Stimulated activated naive CD8-positive, alpha-beta T cell treated with anti-CD3 and anti-CD28 coated beads, Interleukin-15, Interleukin-2, amounts not matched to agents 100 U/mL and 50 U/mL, for 24 hours (primary cell): Measurements from ENCODE around the gene TEX9.

ENCODE experiments used
- ATAC-seq: fragments of 150-1000 bp; cut with Tn5 transposase; one replicate; pipeline ENCODE4 v1.10.0; 2021
- DNase-seq: peaks from one replicate; pipeline ENCODE4 v3.0.0; 2021

TEX9 gene

DNA sequence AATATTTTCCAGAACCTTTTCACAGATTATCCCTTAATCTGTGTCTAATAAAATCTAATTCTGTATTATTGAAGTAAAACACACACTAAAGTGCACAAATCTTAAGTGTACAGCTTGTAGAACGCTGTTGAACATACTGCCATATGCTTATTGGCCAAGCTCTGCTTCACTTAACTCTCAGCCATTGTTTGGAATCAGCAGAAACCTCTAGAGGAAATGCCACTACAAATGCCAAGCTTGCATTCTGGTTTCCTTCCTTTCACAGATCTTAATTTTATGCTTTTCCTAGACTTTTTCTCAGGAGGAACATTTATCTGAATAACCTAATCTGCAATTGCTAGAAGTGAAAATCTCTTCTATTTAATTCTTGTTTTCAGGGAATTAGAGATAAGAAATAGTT is 89.6 kb downstream of the TEX9 start:
- no peak for ATAC-seq

DNA sequence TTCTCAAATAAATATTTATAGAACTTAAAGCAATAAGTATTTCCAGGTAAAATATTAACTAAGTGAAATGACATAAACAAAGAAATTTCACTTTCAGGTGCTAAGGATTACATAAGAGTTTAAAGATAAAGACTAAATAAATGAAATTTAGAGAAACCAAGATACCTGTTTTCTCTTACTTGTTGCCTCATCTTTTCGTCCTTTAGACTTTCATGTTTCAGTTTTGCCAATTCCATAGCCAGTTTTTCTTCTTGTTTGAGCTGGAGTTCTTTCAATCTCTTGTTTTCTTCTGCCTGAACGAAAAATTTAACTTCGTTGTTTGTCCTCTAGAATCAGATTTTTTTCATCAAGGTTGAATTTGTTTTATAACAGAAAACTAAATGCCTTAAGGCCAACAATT is 91.0 kb downstream of the TEX9 start:
- no peak for ATAC-seq
- DNase-seq = no peak

More for the DNA sequence above, 89.6 kb downstream of the TEX9 start:
- no peak for DNase-seq

GRCh38 chr15:56459096-56459495 is 93.9 kb downstream of the TEX9 start:
- no peak for DNase-seq
- ATAC-seq = no peak

- ATAC-seq = no peak
- no peak for DNase-seq
Observed at GRCh38 chr15:56460071-56460470, 94.8 kb downstream of the TEX9 start.

DNA sequence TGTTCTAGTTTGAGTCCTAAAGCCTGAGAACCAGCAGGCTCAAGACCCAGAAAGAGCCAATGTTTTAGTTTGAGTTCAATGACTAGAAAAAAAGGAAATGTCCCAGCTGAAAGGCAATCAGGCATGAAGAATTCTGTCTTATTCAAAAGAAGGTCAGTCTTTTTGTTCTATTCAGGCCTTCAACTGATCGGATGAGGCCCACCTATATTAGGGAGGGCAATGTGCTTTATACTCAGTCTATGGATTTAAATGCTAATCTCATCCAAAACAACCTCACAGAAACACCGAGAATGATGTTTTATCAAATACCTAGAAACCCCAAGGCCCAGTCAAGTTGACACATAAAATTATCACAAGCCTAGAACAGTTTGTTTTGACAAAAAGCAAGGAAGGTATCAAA is 95.7 kb downstream of the TEX9 start:
- no peak for ATAC-seq
- no peak for DNase-seq

GRCh38 chr15:56464893-56465520 is 99.8 kb downstream of the TEX9 start, which contains the start of gene MNS1:
Gene MNS1 (minus strand): TSS chr15:56465137. CDS start chr15:56464972, 165 bp downstream.
- ATAC-seq (peak; percentile 99), DNase-seq (peak; percentile 80)

DNA sequence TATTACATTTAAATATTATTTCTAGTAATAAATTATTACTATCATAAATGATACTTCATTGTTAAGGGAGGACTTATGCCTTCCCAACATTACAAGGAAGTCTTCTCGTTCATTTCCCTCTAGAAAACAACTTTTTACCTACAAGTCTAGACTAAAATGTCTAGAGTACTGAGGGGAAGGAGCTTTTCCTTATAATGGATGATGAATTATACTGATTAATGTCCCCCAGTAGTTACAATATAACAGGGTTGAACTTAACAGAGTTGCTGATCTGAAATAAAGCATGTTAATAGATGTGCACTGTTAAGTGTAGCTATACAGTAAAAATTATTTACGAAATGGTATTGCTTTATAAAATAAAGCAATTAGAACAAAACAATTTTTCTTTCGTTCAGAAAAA is 102.4 kb downstream of the TEX9 start:
- ATAC-seq (no peak), DNase-seq (no peak)

GRCh38 chr15:56468401-56468800 is 103.2 kb downstream of the TEX9 start:
- ATAC-seq (no peak), DNase-seq (no peak)

DNA sequence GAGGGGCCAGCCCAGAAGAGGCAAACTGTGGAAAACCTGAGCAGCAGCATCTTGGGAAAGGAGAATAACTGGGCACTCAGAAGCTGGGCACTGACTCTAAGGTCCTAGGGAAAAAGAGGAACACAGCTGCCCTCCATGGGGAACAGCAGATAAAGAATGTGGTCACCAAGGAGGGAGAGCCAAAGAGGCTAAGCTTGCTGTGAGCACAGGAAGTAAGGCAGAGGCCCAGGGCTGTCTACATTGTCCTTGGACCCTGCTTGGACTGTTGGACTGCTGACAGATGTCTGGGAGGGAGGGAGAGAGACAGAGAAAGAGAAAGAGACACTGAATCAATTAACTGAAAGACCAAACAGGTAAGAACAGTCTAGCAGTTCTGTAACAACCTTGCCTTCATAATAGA is 104.3 kb downstream of the TEX9 start:
- no peak for ATAC-seq
- no peak for DNase-seq

DNA sequence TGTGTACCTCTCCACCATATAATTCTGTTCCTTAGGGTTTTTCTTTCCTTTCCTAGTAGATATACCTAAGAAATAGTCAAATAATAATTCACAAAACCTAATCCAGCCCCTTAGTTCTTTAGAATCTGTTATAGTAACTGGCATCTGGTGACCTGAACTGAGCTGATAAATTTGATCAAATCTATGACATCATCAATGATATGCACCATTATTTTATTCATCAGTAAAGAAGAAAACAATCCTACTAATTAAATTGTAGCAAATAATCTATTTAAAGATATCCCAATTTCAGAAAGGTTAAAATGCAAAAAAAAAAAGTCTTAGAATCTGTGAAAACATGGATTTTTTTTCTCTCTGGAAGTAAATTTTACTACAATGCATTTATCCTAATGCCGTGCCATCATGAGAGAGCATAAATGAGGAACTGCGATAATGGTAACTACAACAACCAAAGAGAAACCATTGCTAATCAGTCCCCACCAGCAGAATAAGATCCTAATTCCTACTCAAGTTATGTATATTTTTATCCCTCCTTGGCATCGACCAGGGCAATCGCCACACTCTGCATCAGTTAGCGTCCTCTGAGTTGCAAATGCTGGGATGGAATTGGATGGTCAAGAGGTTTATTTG is 106.3 kb downstream of the TEX9 start:
- DNase-seq (no peak), ATAC-seq (no peak)

DNA sequence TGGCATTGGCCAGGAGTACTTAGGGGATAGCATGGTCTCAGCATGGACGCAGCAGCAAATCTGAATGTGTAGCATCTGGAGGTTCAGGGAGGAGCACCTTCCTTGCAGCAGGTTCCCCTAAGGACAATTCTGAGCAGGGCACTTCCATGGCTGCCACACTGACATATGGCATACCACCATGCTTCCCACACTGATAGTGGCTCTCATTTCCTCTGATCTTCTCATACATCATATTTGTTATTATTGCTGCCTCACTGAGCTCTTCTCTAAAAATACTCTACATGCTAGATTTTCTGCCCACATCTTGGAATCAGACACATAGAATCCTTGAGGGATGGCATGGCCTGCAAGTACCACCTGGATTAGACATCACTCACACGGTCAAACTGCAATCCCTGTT is 107.1 kb downstream of the TEX9 start:
- ATAC-seq = no peak
- no peak for DNase-seq

GRCh38 chr15:56473017-56473416 is 107.8 kb downstream of the TEX9 start:
- DNase-seq (no peak), ATAC-seq (no peak)

DNA sequence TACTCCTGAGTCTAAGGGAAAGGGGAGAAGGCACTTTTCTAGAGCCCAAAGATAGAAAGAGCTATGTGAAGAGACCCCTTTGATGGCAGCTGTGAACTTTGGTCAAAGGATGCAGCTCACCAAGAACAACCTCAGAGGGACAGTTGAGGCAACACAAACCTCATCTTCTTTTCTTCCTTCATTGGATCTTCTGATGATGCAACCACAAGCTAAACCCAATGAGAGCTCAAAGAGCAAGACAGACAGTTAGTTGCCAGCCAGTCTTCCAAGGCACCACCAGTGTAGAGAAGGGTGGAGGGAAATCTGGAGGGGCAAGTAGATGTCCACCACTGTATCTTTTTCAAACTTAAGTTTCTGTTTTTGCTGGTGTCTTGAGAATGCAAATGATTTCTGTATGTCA is 110.1 kb downstream of the TEX9 start:
- no peak for ATAC-seq

More for the DNA sequence above, 110.1 kb downstream of the TEX9 start:
- DNase-seq = no peak
